ENCODE results near the gene FLYWCH1. TPM values are rescaled to one million over a fixed set of nuclear protein-coding genes. Genes with fewer than 3 reads are reported as not detected.
A peak's percentile ranks its signal among the peaks of the same experiment; 100 is the strongest.

FLYWCH1 gene
- total and polyA plus RNA-seq, 9 of the 15 experiments (the other 6 are each of a cell fraction or from before 2014, with no cell fraction given), result 0.18 to 33.6 (median 11.3) TPM

- TF ChIP-seq TEAD1 (CRISPR knock-in tag; IDR thresholded peaks at IDR 0.05) (no peak), FIP1L1 (IDR thresholded peaks at IDR 0.05; ENCODE audit: low read depth, low read length, poor library complexity, severe bottlenecking) (no peak), TCF3 (CRISPR knock-in tag; IDR thresholded peaks at IDR 0.05) (peak; percentile 14; the same call in 1 of the 2 replicates), DIDO1 (tag; IDR thresholded peaks at IDR 0.05; ENCODE audit: low read depth) (no peak), IRF2 (CRISPR knock-in tag; IDR thresholded peaks at IDR 0.05) (no peak), ZHX1 (conservative IDR thresholded peaks at IDR 0.05; ENCODE audit: low read length) (no peak), TCF7 (IDR thresholded peaks at IDR 0.05; ENCODE audit: borderline replicate concordance) (no peak), VEZF1 (CRISPR knock-in tag; IDR thresholded peaks at IDR 0.05) (peak; percentile 35; the same call in 1 of the 2 replicates), HBP1 (CRISPR knock-in tag; IDR thresholded peaks at IDR 0.05) (no peak), GATAD2A (IDR thresholded peaks at IDR 0.05) (0 out of 2 replicates have a peak, but pooled peaks have one; percentile 59), KDM2B (CRISPR knock-in tag; IDR thresholded peaks at IDR 0.05) (no peak), PRPF4 (IDR thresholded peaks at IDR 0.05; ENCODE audit: insufficient read depth, low read depth, low read length, poor library complexity, severe bottlenecking) (no peak), L3MBTL2 (IDR thresholded peaks at IDR 0.05) (no peak), IRF1 (CRISPR knock-in tag; IDR thresholded peaks at IDR 0.05; ENCODE audit: borderline replicate concordance) (no peak), NCOA1 (IDR thresholded peaks at IDR 0.05; ENCODE audit: low read depth) (no peak; the same call in 1 of the 2 replicates), BMI1 (IDR thresholded peaks at IDR 0.05; ENCODE audit: low read length) (no peak), KLF16 (IDR thresholded peaks at IDR 0.05) (peak; percentile 3; the same call in 1 of the 2 replicates), HDAC1 (IDR thresholded peaks at IDR 0.05) (peak in 1 of 2 experiments; percentile 50; a peak in 1 of 4 replicates), BHLHE40 (IDR thresholded peaks at IDR 0.05; ENCODE audit: low read length) (0 out of 2 replicates have a peak, but pooled peaks have one; percentile 2), ZBTB49 (CRISPR knock-in tag; IDR thresholded peaks at IDR 0.05; ENCODE audit: borderline replicate concordance) (no peak)
Measured at GRCh38 chr16:2981899-2982250, 70.1 kb downstream of the FLYWCH1 start (continued).

All from K562 (cell line).